Keratinocyte (primary cell): ENCODE results near the gene RAB2B.

Experiments
- CTCF ChIP-seq, 3 experiments: IDR thresholded peaks in 1 of 3; conservative IDR thresholded peaks in 1 of 3; optimal IDR thresholded peaks in 1 of 3; 2 replicates in 2 of 3; 3 replicates in 1 of 3; pipeline versions ENCODE3 to v1.5.1; 2011; ENCODE audit warnings: low read length in 3 of 3, mild to moderate bottlenecking in 3 of 3, moderate library complexity in 2 of 3, control low read depth in 1 of 3, inconsistent platforms in 1 of 3; ENCODE audit not compliant: insufficient read depth in 2 of 3; ENCODE audit errors: extremely low read depth in 1 of 3
- EZH2 ChIP-seq: IDR thresholded peaks from one replicate; pipeline ENCODE4 v1.6.1; 2012; ENCODE audit warnings: inconsistent platforms, mild to moderate bottlenecking, low read length, moderate library complexity

DNA sequence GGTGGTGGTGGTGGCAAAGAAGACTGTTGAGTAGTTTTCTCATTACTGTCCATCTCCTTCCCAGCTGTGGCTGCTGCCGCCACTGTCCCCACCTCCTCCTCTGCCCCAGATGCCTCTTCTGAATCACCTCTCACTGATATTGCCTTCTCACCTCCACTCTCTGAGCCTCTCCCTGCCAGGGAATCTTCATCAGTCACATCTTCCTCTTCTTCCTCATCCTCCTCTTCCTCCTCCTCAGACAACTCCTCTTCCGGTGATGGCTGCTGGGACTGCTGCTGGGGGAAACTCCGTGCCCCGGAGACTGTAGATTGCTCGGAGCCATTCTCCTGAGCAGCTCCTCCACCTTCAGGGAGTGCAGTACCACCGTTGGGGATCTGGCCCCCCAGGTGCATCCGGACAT is 46.4 kb upstream of the RAB2B start:
- no peak for TF ChIP-seq CTCF (optimal IDR thresholded peaks at IDR 0.05 in 1 of 3, IDR thresholded peaks at IDR 0.05 in 1 of 3, conservative IDR thresholded peaks at IDR 0.05 in 1 of 3; ENCODE audit: extremely low read depth in 1 of 3, insufficient read depth in 2 of 3, low read length in 3 of 3)
- no peak for TF ChIP-seq EZH2
